Measurements from ENCODE around the gene TM9SF3.
"Not testable (repeated sequence)": the region's sequence is repeated elsewhere in the genome, so short reads cannot be mapped to it uniquely, and the experiment has no call there.

Gene TM9SF3

GRCh38 chr10:96598846-96599245 lies 12.0 kb upstream of the TM9SF3 start:
- DNase-seq: no peak

- no peak for DNase-seq
Measured at GRCh38 chr10:96596422-96597407, 9.9 kb upstream of the TM9SF3 start.

GRCh38 chr10:96595741-96596140 lies 8.9 kb upstream of the TM9SF3 start:
- no peak for DNase-seq

GRCh38 chr10:96591946-96592345 lies 5.1 kb upstream of the TM9SF3 start:
- no peak for DNase-seq

GRCh38 chr10:96588616-96589419 lies 2.0 kb upstream of the TM9SF3 start:
- DNase-seq: no peak

GRCh38 chr10:96588060-96588554 lies 1.3 kb upstream of the TM9SF3 start:
- no peak for DNase-seq

GRCh38 chr10:96587264-96588059 lies 650 bp upstream of the TM9SF3 start:
- DNase-seq: no peak

GRCh38 chr10:96585736-96586418 lies 935 bp downstream of the TM9SF3 start:
- no peak for DNase-seq

GRCh38 chr10:96584474-96584873 lies 2.3 kb downstream of the TM9SF3 start:
- DNase-seq: no peak

- no peak for DNase-seq
Measured at GRCh38 chr10:96584035-96584434, 2.8 kb downstream of the TM9SF3 start.

- no peak for DNase-seq
Measured at GRCh38 chr10:96579133-96579532, 7.7 kb downstream of the TM9SF3 start.

GRCh38 chr10:96578633-96579032 lies 8.2 kb downstream of the TM9SF3 start:
- no peak for DNase-seq

- DNase-seq: no peak
Measured at GRCh38 chr10:96578022-96578421, 8.8 kb downstream of the TM9SF3 start.

GRCh38 chr10:96577069-96577468 lies 9.7 kb downstream of the TM9SF3 start:
- DNase-seq: no peak

GRCh38 chr10:96576277-96576980 lies 10.4 kb downstream of the TM9SF3 start:
- DNase-seq: no peak

GRCh38 chr10:96574564-96574963 lies 12.2 kb downstream of the TM9SF3 start:
- not testable (repeated sequence) for DNase-seq

- no peak for DNase-seq
Measured at GRCh38 chr10:96573036-96573435, 13.8 kb downstream of the TM9SF3 start.

GRCh38 chr10:96570983-96571964 lies 15.5 kb downstream of the TM9SF3 start:
- DNase-seq: no peak

- DNase-seq: no peak
Measured at GRCh38 chr10:96570511-96570910, 16.3 kb downstream of the TM9SF3 start.

- no peak for DNase-seq
Measured at GRCh38 chr10:96568402-96568801, 18.4 kb downstream of the TM9SF3 start.

Data from right hindlimb (tissue), 1 donor.